Ascending aorta (tissue), 2 donors: ENCODE measurements around the gene WIPF3. TPM values are rescaled to one million over a fixed set of nuclear protein-coding genes. Genes with fewer than 3 reads are reported as not detected.

Experiments
- DNase-seq, 2 donors: peaks; one replicate each; pipeline ENCODE4 v3.0.0-alpha.2; 2019; ENCODE audit warnings: low spot score in 2 of 2
- H3K27ac ChIP-seq, 2 donors: fragments of 200-600 bp; sonication (generic); one replicate each; pipeline ENCODE4 v1.5.1; 2016 to 2017; ENCODE audit warnings: mild to moderate bottlenecking in 1 of 2
- H3K27me3 ChIP-seq: fragments of 200-600 bp; sonication (generic); one replicate; pipeline ENCODE4 v1.5.1; 2017
- H3K36me3 ChIP-seq, 2 donors: fragments of 200-600 bp; sonication (generic); one replicate each; pipeline ENCODE4 v1.5.1; 2016
- H3K4me1 ChIP-seq, 2 donors: fragments of 200-600 bp; sonication (generic); one replicate each; pipeline ENCODE4 v1.5.1; 2016 to 2017; ENCODE audit warnings: mild to moderate bottlenecking in 1 of 2
- H3K4me3 ChIP-seq, 2 donors: fragments of 200-600 bp; sonication (generic); one replicate each; pipeline ENCODE4 v1.5.1; 2016 to 2017; ENCODE audit warnings: mild to moderate bottlenecking in 1 of 2
- H3K9me3 ChIP-seq, 2 donors: fragments of 200-600 bp; sonication (generic); one replicate each; pipeline ENCODE4 v1.5.1; 2016
- CTCF ChIP-seq, 3 experiments: fragments of 200-600 bp in 2 of 3; fragments of 450-650 bp in 1 of 3; sonication (generic) in 2 of 3; IDR thresholded peaks; one replicate each; pipeline ENCODE4 v1.5.1; 2016 to 2019; ENCODE audit warnings: antibody characterized with exemption in 3 of 3, mild to moderate bottlenecking in 1 of 3, moderate library complexity in 1 of 3
- intact Hi-C: fragments of 100-400 bp; cut with DNase I; formaldehyde crosslinking; loops from one replicate; pipeline ENCODE4 v1.15.1; 2023
- total RNA-seq: library from RNA; depleted of rRNA; stranded (reverse); fragments of >200 nt; gene quantifications from one replicate; pipeline ENCODE4 v1.1.0, GENCODE V29; 2016

WIPF3 gene
- total RNA-seq, 1 donor from 2014 or later, result 4.6 TPM

- intact Hi-C loops, result no loop called here
- Histone ChIP-seq H3K27me3 (no peaks in the 10 kb centered on the region), H3K9me3 (no peaks in the 10 kb centered on the region), H3K4me3 (no peak overlapping the region), H3K36me3 (no peaks in the 10 kb centered on the region), H3K4me1 (no peaks in the 10 kb centered on the region), H3K27ac (no peak overlapping the region)
- DNase-seq, result no peak
- no peak for TF ChIP-seq CTCF (IDR thresholded peaks at IDR 0.05)
Measured at GRCh38 chr7:29841926-29842701, 35.8 kb downstream of the WIPF3 start.

- no peak for TF ChIP-seq CTCF (IDR thresholded peaks at IDR 0.05)
- intact Hi-C loops, result no loop called here
Measured at GRCh38 chr7:29843093-29843492, 36.8 kb downstream of the WIPF3 start.

GRCh38 chr7:29843726-29844125 lies 37.4 kb downstream of the WIPF3 start:
- intact Hi-C loops, result no loop called here
- Histone ChIP-seq H3K9me3 (no peaks in the 10 kb centered on the region), H3K4me3 (no peak overlapping the region), H3K4me1 (no peaks in the 10 kb centered on the region), H3K36me3 (no peaks in the 10 kb centered on the region), H3K27me3 (no peaks in the 10 kb centered on the region), H3K27ac (no peak overlapping the region)
- DNase-seq, result no peak
- TF ChIP-seq CTCF (IDR thresholded peaks at IDR 0.05), result no peak

More at GRCh38 chr7:29843093-29843492, 36.8 kb downstream of the WIPF3 start:
- no peak for DNase-seq
- H3K4me3 ChIP-seq, result no peak overlapping the region
- H3K36me3 ChIP-seq, result no peaks in the 10 kb centered on the region
- no peaks in the 10 kb centered on the region for H3K9me3 ChIP-seq
- H3K27ac ChIP-seq, result no peak overlapping the region
- H3K4me1 ChIP-seq, result no peaks in the 10 kb centered on the region
- H3K27me3 ChIP-seq, result no peaks in the 10 kb centered on the region

- intact Hi-C loops, result no loop called here
- DNase-seq, result no peak
- no peaks in the 10 kb centered on the region for H3K4me1 ChIP-seq
Measured at GRCh38 chr7:29844559-29844958, 38.3 kb downstream of the WIPF3 start.

GRCh38 chr7:29847496-29847895 lies 41.2 kb downstream of the WIPF3 start:
- Histone ChIP-seq H3K9me3 (no peaks in the 10 kb centered on the region), H3K27ac (no peak overlapping the region), H3K27me3 (no peaks in the 10 kb centered on the region), H3K4me1 (no peaks in the 10 kb centered on the region), H3K36me3 (no peaks in the 10 kb centered on the region), H3K4me3 (no peak overlapping the region)
- no peak for TF ChIP-seq CTCF (IDR thresholded peaks at IDR 0.05)
- DNase-seq, result no peak
- intact Hi-C loops, result no loop called here

More at GRCh38 chr7:29844559-29844958, 38.3 kb downstream of the WIPF3 start:
- no peaks in the 10 kb centered on the region for H3K9me3 ChIP-seq
- no peaks in the 10 kb centered on the region for H3K36me3 ChIP-seq
- no peak overlapping the region for H3K4me3 ChIP-seq
- H3K27ac ChIP-seq, result no peak overlapping the region
- TF ChIP-seq CTCF (IDR thresholded peaks at IDR 0.05), result no peak
- H3K27me3 ChIP-seq, result no peaks in the 10 kb centered on the region
